Cardiac muscle cell (in vitro differentiated cells and primary cell): ENCODE data around the gene MBNL1. TPM values are rescaled to one million over a fixed set of nuclear protein-coding genes. Genes with fewer than 3 reads are reported as not detected.

Experiments
- DNase-seq, 2 donors: peaks; one replicate each; pipeline versions ENCODE4 v3.0.0 to v3.0.0-alpha.2; 2010 to 2017; ENCODE audit warnings: low read depth in 1 of 2, low spot score in 1 of 2
- H3K27ac ChIP-seq: fragments of 200-600 bp; sonication (generic); 2 replicates; pipeline ENCODE4 v1.5.1; 2016
- H3K27me3 ChIP-seq: fragments of 200-600 bp; sonication (generic); 2 replicates; pipeline ENCODE4 v1.6.0; 2016; ENCODE audit warnings: control low read depth
- H3K36me3 ChIP-seq: fragments of 200-600 bp; sonication (generic); 2 replicates; pipeline ENCODE4 v1.5.1; 2016; ENCODE audit warnings: control low read depth
- H3K4me1 ChIP-seq: fragments of 200-600 bp; sonication (generic); 2 replicates; pipeline ENCODE4 v1.8.1; 2017; ENCODE audit warnings: low read depth, mild to moderate bottlenecking, mixed run types
- H3K4me3 ChIP-seq: fragments of 200-600 bp; sonication (generic); 2 replicates; pipeline ENCODE4 v1.5.1; 2016; ENCODE audit warnings: mild to moderate bottlenecking
- H3K9me3 ChIP-seq: fragments of 200-600 bp; sonication (generic); 2 replicates; pipeline ENCODE4 v1.5.1; 2017; ENCODE audit warnings: low read depth, mild to moderate bottlenecking, control low read depth
- polyA plus RNA-seq: library from polyadenylated mRNA; unstranded; fragments of >200 nt; fragmentation: Nextera tagmentation; extraction: Ambion mirVana; gene quantifications from 2 replicates; pipeline ENCODE4 v1.2.1, GENCODE V29; 2016
- total RNA-seq: library from RNA; depleted of rRNA; stranded (reverse); fragments of >200 nt; gene quantifications from 2 replicates; pipeline ENCODE4 v1.2.3, GENCODE V29; 2016
- TF ChIP-seq, protein P1 (sequence below): IDR thresholded peaks from 2 replicates; pipeline ENCODE4 v1.5.1; 2012; ENCODE audit warnings: low read depth, mild to moderate bottlenecking, low read length

Gene MBNL1
- total and polyA plus RNA-seq, 2 experiments from 2014 or later: 18.1 to 75.1 TPM

- no peaks in the 10 kb centered on the region for H3K9me3 ChIP-seq
- H3K4me3 ChIP-seq: peak overlapping the region; percentile 6
- DNase-seq: peak; percentile 45 to 97
- H3K27me3 ChIP-seq: no peaks in the 10 kb centered on the region
- TF ChIP-seq, protein P1, sequence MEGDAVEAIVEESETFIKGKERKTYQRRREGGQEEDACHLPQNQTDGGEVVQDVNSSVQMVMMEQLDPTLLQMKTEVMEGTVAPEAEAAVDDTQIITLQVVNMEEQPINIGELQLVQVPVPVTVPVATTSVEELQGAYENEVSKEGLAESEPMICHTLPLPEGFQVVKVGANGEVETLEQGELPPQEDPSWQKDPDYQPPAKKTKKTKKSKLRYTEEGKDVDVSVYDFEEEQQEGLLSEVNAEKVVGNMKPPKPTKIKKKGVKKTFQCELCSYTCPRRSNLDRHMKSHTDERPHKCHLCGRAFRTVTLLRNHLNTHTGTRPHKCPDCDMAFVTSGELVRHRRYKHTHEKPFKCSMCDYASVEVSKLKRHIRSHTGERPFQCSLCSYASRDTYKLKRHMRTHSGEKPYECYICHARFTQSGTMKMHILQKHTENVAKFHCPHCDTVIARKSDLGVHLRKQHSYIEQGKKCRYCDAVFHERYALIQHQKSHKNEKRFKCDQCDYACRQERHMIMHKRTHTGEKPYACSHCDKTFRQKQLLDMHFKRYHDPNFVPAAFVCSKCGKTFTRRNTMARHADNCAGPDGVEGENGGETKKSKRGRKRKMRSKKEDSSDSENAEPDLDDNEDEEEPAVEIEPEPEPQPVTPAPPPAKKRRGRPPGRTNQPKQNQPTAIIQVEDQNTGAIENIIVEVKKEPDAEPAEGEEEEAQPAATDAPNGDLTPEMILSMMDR: no peak
- H3K27ac ChIP-seq: peak overlapping the region; percentile 91
- peaks cover 39% of the 10 kb centered on the region for H3K4me1 ChIP-seq
- H3K36me3 ChIP-seq: no peaks in the 10 kb centered on the region
Measured at GRCh38 chr3:152298393-152299248, 29.9 kb downstream of the MBNL1 start.

GRCh38 chr3:152299249-152299976 lies 30.7 kb downstream of the MBNL1 start:
- TF ChIP-seq, protein P1: no peak
- Histone ChIP-seq H3K9me3 (no peaks in the 10 kb centered on the region), H3K36me3 (no peaks in the 10 kb centered on the region), H3K4me3 (peak overlapping the region; percentile 6), H3K27ac (peak overlapping the region; percentile 91), H3K4me1 (peaks cover 44% of the 10 kb centered on the region), H3K27me3 (no peaks in the 10 kb centered on the region)
- peak in 1 of 2 donors; percentile 45 for DNase-seq

GRCh38 chr3:152300029-152300731 lies 31.5 kb downstream of the MBNL1 start:
- Histone ChIP-seq H3K36me3 (no peaks in the 10 kb centered on the region), H3K27ac (no peak overlapping the region), H3K27me3 (no peaks in the 10 kb centered on the region), H3K4me3 (no peak overlapping the region), H3K4me1 (peaks cover 52% of the 10 kb centered on the region), H3K9me3 (no peaks in the 10 kb centered on the region)
- TF ChIP-seq, protein P1: no peak
- DNase-seq: no peak

DNA sequence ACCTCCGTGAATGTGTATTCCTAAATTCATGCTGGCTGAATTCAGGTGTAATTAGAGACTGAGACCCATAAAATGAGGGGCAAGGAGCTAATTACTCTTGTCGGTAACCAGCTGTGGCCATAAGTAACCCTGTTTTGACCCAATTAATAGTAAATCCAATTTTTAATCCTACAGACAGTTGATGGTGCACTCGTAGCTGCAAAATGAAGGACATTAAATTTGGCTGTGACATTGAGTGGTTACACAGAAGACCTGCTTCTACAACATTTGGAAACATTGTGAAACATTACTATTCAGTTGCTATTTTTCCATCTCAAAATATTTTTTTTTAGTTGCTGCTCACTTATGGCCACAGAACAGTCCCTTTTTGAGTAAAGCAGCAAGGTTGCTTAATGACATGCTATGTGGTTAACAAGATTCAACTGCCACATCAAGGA lies 33.0 kb downstream of the MBNL1 start:
- peaks cover 59% of the 10 kb centered on the region for H3K4me1 ChIP-seq
- H3K27ac ChIP-seq: no peak overlapping the region
- DNase-seq: no peak
- TF ChIP-seq, protein P1: no peak
- H3K4me3 ChIP-seq: no peak overlapping the region
- H3K9me3 ChIP-seq: no peaks in the 10 kb centered on the region
- no peaks in the 10 kb centered on the region for H3K27me3 ChIP-seq
- H3K36me3 ChIP-seq: no peaks in the 10 kb centered on the region

DNA sequence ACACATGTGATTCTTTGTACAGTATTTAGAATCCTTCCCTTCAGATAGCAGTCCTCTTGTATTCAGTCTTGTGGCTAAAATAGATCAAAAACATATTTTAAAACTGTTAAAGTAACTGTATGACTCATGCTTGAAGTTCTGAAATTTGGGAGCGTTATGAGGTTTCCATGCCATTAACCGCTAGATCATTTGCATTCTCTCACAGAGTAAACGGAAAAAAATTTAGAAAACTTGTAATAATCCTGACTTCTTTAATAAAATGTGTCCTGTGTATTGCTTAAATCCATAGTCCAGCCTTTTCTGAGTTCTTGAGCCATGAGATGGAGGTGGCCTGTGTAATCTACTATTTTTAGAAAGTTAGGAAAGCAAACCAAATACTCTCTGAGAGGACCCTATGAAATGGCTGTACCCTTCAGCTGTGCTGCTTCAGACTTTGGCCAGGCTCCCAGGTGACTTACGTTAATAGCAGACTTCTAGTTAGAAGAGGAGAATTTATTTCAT lies 33.8 kb downstream of the MBNL1 start:
- Histone ChIP-seq H3K9me3 (no peaks in the 10 kb centered on the region), H3K4me3 (no peak overlapping the region), H3K27me3 (no peaks in the 10 kb centered on the region), H3K27ac (peak overlapping the region; percentile 38), H3K4me1 (peaks cover 59% of the 10 kb centered on the region), H3K36me3 (no peaks in the 10 kb centered on the region)
- DNase-seq: peak; percentile 65 to 87
- TF ChIP-seq, protein P1: no peak
